ENCODE data around the gene GANAB. TPM values are rescaled to one million over a fixed set of nuclear protein-coding genes. Genes with fewer than 3 reads are reported as not detected.

Gene GANAB
- total and polyA plus RNA-seq, 2 of the 13 experiments (the other 11 are each of a cell fraction or from before 2014, with no cell fraction given): 99.5 to 234 TPM

- H3K4me2 ChIP-seq (ENCODE audit: low read depth, low read length): peak overlapping the region; percentile 97
- in situ Hi-C loops (cut with HindIII; ENCODE audit: extremely low pct_ligation_motif_present, low pct_unique_long_range_greater_than_20kb) (no loop called here), intact Hi-C loops (cut with micrococcal nuclease; ENCODE audit: unreplicated experiment) (loop anchor here (1.0 kb wide), 1 partner anchor 9 kb away; the partner anchor contains the start of gene TUT1)
- no peak for FAIRE-seq
- peaks cover 33% of the 10 kb centered on the region for H3K79me2 ChIP-seq (ENCODE audit: insufficient read depth, low read length)
- peak overlapping the region; percentile 88 for H3K27ac ChIP-seq (ENCODE audit: extremely low read length, insufficient read depth, low read length)
- ChIA-PET POLR2A (interaction anchor here (0.6 to 3.8 kb wide), 12 partner anchors 8 to 241 kb away, joined by 3 to 137 read pairs (median 8); partner anchors contain the start of genes B3GAT3, C11orf98, CSKMT and EEF1G), CTCF (ENCODE audit: low intra/inter-chr PET ratio, low total read pairs) (no interaction called here)
- H4K20me1 ChIP-seq (ENCODE audit: insufficient read depth, low read length): no peaks in the 10 kb centered on the region
- BruUV-seq (replicated peaks): TSS peak; percentile 56
- peak overlapping the region; percentile 91 to 94 (median 94) for H3K4me3 ChIP-seq (replicated peaks in 1 of 3; ENCODE audit: insufficient read depth in 1 of 3, low read depth in 2 of 3, low read length in 3 of 3)
- TF ChIP-seq, protein P1, sequence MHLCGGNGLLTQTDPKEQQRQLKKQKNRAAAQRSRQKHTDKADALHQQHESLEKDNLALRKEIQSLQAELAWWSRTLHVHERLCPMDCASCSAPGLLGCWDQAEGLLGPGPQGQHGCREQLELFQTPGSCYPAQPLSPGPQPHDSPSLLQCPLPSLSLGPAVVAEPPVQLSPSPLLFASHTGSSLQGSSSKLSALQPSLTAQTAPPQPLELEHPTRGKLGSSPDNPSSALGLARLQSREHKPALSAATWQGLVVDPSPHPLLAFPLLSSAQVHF (CRISPR knock-in tag; IDR thresholded peaks at IDR 0.05): no peak
- TF ChIP-seq, protein P2, sequence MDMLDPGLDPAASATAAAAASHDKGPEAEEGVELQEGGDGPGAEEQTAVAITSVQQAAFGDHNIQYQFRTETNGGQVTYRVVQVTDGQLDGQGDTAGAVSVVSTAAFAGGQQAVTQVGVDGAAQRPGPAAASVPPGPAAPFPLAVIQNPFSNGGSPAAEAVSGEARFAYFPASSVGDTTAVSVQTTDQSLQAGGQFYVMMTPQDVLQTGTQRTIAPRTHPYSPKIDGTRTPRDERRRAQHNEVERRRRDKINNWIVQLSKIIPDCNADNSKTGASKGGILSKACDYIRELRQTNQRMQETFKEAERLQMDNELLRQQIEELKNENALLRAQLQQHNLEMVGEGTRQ (IDR thresholded peaks at IDR 0.05; ENCODE audit: low read depth, low read length): no peak
- TF ChIP-seq, protein P2 (CRISPR knock-in tag; IDR thresholded peaks at IDR 0.05; ENCODE audit: borderline replicate concordance): no peak
- TF ChIP-seq ZNF367 (CRISPR knock-in tag; IDR thresholded peaks at IDR 0.05; ENCODE audit: borderline replicate concordance): no peak
- TF ChIP-seq, protein P3, sequence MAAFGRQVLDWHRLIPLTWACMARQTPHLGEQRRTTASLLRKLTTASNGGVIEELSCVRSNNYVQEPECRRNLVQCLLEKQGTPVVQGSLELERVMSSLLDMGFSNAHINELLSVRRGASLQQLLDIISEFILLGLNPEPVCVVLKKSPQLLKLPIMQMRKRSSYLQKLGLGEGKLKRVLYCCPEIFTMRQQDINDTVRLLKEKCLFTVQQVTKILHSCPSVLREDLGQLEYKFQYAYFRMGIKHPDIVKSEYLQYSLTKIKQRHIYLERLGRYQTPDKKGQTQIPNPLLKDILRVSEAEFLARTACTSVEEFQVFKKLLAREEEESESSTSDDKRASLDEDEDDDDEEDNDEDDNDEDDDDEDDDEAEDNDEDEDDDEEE (CRISPR knock-in tag; IDR thresholded peaks at IDR 0.05): no peak
- TF ChIP-seq ZNF703 (CRISPR knock-in tag; IDR thresholded peaks at IDR 0.05; ENCODE audit: borderline replicate concordance): no peak
- TF ChIP-seq, protein P4, sequence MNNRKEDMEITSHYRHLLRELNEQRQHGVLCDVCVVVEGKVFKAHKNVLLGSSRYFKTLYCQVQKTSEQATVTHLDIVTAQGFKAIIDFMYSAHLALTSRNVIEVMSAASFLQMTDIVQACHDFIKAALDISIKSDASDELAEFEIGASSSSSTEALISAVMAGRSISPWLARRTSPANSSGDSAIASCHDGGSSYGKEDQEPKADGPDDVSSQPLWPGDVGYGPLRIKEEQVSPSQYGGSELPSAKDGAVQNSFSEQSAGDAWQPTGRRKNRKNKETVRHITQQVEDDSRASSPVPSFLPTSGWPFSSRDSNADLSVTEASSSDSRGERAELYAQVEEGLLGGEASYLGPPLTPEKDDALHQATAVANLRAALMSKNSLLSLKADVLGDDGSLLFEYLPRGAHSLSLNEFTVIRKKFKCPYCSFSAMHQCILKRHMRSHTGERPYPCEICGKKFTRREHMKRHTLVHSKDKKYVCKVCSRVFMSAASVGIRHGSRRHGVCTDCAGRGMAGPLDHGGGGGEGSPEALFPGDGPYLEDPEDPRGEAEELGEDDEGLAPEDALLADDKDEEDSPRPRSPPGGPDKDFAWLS (CRISPR knock-in tag; IDR thresholded peaks at IDR 0.05; ENCODE audit: borderline replicate concordance): no peak
- TF ChIP-seq YEATS4 (CRISPR knock-in tag; IDR thresholded peaks at IDR 0.05; ENCODE audit: borderline replicate concordance): no peak
- TF ChIP-seq, protein P5, sequence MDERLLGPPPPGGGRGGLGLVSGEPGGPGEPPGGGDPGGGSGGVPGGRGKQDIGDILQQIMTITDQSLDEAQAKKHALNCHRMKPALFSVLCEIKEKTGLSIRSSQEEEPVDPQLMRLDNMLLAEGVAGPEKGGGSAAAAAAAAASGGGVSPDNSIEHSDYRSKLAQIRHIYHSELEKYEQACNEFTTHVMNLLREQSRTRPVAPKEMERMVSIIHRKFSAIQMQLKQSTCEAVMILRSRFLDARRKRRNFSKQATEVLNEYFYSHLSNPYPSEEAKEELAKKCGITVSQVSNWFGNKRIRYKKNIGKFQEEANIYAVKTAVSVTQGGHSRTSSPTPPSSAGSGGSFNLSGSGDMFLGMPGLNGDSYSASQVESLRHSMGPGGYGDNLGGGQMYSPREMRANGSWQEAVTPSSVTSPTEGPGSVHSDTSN (CRISPR knock-in tag; IDR thresholded peaks at IDR 0.05): no peak
- no peak for TF ChIP-seq ZMYM2 (CRISPR knock-in tag; IDR thresholded peaks at IDR 0.05)
- H3K9ac ChIP-seq (ENCODE audit: insufficient read depth, low read depth, low read length): peak overlapping the region; percentile 99
- H3K9me3 ChIP-seq (ENCODE audit: low read length): no peaks in the 10 kb centered on the region
- no peak for ATAC-seq
- peaks cover 22 to 38% of the 10 kb centered on the region in 2 experiments for H3K36me3 ChIP-seq (replicated peaks in 1 of 2; ENCODE audit: control insufficient read depth in 1 of 2, insufficient read depth in 2 of 2, low read length in 2 of 2)
- H3K27me3 ChIP-seq (ENCODE audit: control insufficient read depth in 1 of 2, insufficient read depth in 2 of 2, low read length in 2 of 2): no peaks in the 10 kb centered on the region; a peak in 1 of 5 replicates
- 45% methylated on average over 5 of the region's 5 CpGs for WGBS (ENCODE audit: low lambda C conversion rate)
- no peak overlapping the region for H2AFZ ChIP-seq (ENCODE audit: low read length)
- peaks cover 34% of the 10 kb centered on the region for H3K4me1 ChIP-seq (ENCODE audit: insufficient read depth, low read length)
- no peak for DNase-seq (ENCODE audit: low spot score)
These were observed 46.5 kb downstream of the GANAB start for GRCh38 chr11:62599901-62600300.
